Activated CD8-positive, alpha-beta memory T cell treated with anti-CD3 and anti-CD28 coated beads, Interleukin-2, amount 50 U/mL, for 1 hour (primary cell): ENCODE results near the gene MYH2.
"Not testable (repeated sequence)": the region's sequence is repeated elsewhere in the genome, so short reads cannot be mapped to it uniquely, and the experiment has no call there.

Source experiments
- DNase-seq: peaks from one replicate; pipeline ENCODE4 v3.0.0-alpha.2; 2020; ENCODE audit errors: extremely low read depth

The MYH2 gene

DNA sequence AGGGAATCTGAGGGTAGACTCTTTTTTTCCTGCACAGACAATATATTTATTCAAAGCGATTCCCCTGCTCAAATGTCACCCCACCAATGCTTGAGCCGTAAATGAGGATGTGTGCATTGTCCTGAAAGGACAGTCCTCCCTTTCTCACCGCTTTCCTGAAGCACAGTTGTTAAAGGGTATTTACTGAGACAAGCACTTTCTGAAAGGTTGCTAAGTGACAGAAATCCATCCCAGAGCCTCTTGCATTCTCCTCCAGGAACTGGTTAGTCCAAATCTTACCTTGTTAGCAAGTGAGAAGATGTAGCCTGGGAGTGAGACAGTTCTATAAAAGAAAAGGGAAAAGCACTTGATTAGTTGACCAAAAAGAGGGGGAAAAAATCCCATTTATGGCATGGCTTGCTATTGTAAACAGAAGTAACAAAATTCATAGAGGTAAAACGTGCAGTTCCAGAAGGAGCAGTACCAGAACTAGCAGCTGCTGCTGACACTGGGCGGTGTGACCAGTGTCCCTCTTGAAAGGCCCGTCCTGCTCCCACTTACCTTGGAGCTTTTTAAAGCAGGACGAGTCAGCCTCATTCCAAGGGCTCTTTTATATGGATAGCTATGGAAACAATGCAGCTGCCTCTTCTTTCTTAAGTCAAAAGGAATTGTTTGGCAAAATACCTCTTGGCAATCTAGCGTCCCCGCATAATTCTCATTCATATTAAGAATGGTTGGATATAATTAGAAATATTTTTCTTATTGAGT is at the start of gene MYH2:
MYH2 (minus strand) TSS at position 563 of the 747 bp plus-strand sequence. CDS start 1,738 bp downstream, outside the sequence.
- DNase-seq, result no peak

DNA sequence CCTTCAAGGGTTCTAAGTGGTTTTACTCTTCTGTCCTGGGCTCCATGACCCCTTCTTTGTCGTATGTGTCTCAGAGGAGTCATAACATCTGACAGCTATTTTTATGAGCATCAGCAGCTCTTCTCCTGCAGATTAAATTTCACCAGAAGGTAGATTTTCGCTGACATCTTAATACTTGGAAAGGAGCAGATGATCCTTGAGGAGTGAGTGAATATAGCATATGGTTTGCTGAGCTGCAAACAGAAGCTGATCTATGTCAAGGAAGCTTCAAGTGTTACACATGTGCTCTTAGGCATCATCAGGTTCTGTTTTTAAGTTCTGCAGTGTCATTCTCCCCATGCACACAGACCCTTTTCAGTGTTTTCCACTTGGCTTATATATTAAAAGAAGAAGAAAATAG is 49.2 kb upstream of the MYH2 start:
- no peak for DNase-seq

DNA sequence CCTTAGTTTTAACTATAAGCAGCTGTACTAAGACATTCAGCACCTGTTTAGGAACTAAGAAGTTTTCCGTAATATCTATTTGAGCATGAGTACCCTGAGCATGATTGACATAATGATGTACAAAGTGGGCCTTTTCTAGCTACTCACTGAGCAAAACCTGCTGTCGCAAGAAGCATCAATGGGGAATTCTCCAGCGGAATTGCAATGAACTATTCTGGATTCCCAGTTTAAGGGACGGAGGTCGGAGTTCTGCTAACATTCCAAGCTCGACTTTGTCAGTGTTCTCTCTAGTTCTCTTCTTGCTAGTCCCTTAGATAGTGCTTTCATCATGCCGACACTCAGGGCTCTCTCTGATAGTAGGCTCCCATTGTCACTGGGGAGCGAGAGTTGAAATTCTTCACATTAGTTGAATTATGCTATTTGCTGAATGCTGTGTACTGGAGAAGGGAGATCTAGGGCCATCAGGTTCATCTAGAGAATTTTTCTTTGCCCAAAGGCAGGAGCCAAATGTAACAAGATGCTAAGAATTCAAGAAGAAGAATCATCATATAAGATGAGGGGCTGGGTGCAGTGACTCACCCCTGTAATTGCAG is 40.2 kb upstream of the MYH2 start:
- DNase-seq, result no peak

DNA sequence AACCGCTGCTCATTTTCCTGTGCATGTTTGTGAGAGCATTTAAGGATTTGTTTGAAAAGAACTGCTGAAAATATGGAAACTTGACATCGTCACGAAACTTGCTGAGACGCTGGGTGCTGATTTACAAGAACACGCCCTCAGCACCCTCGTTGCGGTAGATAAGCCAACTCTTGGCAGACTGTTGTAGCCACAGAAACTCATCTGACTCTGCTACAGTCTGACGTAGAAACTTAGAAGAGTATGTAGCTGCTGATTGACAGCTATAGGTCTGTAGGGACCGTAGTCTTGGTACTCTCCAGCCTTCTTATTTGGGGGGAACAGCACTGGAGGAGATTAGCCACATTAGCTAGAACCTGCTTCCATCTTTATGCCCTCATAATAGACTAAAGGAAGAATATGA is 36.1 kb upstream of the MYH2 start:
- no peak for DNase-seq

DNA sequence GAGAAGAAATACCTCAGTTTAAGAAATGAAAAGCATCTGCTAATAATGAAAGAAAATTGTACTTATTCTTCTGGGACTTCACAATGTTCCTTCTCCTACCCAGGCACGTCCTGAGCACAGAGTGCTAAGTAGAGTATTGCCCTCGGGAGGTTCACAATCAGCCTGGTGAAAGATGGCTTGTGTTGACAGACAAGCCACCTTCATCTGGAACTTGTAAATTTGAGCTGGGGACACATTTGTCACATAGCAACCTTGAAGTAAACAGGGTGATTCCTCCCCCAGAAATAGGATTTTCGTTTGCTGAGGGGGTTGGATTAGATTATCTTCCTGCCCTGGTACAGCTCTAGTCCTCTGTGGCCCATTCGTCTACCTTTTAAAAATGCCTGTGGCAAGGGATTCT is 34.4 kb upstream of the MYH2 start:
- no peak for DNase-seq

DNA sequence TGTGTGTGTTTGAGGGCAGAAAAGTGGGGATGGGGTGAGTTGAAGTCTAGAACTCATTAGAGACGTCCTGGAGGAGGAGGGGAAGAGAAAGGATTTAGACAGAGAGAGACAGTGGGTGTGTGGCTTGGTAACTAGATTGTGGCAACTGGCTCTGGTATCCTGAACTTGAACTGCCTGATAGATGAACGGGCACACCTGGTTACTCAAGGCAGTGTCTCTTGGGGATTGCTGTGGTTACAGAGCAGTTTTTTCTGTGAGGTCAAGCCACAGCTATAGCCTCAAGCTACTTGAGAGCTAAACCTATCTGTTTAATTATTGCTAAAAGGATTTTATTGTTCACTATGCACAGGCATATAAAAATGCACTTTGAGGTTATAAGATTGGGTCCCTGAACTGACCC is 29.8 kb upstream of the MYH2 start:
- no peak for DNase-seq

DNA sequence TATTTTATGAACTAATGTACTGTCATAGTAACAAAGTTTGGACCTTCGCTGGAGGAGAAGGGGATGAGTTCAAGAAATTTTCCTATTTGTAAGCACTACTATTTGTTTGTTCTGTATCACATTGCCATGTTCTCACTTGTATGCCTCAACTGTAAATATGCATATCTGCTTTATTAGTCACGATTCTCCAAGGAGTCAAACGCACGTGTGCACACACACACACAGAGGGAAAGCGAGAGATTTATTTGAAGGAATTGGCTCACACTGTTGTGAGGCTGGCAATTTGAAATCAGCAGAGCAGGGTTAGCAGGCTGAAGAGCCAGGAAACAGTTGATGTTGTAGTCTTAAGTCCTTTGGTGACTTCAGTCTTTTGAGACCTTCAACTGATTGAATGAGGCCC is 24.9 kb upstream of the MYH2 start:
- DNase-seq, result no peak

DNA sequence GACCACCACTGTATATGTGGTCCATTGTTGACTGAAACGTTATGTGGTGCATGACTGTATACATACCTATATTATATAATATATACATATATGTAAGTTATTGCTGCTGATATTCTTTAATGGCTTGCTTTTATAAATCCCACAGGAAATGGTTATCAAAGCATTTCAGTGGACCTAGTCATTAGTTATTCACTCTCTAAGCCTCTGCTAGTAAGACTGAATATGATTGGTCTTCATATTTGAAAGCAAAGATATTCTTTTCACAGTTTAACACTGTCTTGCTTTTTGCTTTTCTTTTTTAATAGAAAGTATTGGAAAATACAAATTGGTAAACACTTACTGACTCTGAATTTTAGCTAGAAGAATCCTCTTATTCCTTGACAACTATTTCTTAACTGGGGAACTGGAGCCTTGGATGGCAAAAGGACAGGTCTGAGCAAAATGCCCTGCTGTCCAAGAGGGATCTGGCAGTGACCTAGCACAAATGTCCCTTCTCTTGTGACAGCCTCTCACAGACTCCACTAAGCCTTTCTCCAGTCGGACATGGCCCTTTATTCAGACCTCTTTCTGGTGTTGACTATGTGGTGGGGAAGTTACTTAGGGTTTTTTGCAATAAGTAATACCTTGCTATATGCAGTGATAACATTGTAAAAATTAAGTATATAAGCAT is 14.7 kb upstream of the MYH2 start:
- no peak for DNase-seq

DNA sequence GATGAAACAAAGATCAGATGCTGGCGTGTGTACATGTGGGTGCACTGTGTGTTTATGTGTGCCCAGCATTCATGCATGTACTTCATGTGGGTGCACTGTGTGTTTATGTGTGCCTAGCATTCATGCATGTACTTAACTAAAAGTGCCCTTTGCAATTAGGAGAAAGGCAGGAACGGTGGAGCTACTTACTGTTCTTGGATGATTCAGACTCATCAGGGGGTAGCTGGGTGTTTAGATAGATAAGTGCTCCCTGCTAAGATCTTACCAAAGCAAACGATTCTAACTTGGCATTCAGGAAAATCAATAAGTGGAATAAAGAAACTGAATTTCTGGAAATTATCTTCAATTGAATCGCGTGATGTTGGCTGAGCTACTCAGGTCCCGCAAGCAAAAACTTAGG is 8.6 kb upstream of the MYH2 start:
- DNase-seq, result no peak

DNA sequence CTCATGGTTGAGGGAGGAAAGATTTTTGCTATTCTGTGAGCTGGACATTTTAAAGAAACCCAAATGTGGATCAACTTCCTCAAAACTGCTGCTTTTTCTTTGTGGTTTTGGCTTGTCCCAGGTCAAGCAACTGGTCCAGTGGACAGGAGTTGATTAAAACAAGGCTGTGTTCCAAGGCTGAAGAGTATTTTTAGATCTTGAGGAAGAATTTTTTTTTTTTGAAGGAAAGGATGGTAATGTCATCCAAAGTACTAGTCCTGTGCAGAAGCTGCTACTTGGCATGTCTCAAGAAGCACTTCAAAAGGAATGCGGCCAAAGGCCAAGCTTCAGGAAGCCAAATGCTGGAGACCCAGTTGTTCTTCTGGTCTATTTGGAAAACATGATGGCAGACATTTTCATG is 8.0 kb upstream of the MYH2 start:
- DNase-seq, result no peak

DNA sequence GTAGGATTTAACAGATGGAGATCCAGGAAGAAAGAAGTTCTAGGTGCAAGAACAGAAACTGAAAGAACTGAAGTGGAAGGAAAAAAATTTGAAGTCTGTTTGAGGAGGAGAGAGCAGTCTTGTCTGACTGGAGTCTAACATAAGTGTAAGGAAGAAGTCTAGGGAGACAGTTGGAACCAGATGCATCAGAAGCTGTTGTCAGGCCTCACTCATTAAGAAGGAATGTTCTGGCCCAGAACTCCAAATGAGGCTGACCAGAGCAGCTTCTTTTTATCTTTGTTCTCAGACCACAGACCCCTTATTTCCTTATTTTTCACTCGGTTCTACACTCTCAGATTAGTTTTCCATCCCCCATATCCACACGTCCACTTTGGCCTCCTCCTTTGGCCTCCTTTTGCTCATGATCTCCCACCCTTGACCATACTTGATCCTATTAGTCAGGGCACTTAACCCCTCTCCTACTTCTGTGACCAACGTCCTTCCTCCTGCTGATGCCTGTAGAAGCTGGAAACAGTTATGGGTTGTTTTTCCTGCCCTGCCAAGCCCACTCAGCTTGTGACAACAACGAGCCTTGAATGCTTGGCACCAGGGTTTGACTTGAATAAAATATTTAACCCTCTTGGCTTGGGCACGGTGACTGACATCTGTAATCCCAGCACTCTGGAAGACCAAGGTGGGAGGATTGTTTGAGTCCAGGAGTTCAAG is 7.0 kb upstream of the MYH2 start:
- DNase-seq, result no peak

DNA sequence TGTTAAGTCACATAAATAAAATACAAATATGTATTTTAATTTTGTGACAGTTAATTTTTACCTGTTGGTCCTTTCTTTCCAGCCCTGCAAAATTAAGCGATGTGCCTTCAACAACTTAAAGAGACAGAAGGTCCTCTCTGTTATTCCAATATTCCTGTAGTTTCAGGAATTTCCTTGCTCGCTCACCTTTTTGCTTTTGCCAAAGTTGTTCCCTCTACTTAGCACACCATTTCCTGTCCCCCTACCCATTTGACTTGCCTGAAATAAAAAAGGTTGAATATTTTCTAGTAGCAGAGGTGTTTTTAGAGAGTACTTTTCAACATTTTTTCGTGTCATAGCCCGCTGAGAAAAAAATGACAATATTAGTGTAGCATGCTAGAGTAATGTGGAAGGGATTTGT is 556 bp upstream of the MYH2 start:
- DNase-seq, result no peak

DNA sequence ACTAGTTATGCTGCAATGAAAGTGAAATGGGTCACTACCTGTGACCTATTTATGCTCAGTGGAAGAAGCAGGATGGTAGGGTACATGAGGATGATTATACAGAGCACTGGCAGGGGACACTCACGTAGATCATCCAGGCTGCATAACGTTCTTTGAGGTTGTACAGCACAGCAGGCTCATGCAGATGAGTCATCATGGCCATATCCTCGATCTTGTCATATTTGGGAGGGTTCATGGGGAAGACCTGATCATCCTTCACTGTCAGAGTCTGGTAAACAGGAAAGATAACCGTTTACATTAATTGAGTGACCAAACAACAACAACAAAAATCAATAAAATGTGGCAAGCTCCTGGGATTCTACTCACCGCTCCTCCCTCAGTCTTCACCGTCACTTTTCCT is 2.1 kb downstream of the MYH2 start:
- no peak for DNase-seq

DNA sequence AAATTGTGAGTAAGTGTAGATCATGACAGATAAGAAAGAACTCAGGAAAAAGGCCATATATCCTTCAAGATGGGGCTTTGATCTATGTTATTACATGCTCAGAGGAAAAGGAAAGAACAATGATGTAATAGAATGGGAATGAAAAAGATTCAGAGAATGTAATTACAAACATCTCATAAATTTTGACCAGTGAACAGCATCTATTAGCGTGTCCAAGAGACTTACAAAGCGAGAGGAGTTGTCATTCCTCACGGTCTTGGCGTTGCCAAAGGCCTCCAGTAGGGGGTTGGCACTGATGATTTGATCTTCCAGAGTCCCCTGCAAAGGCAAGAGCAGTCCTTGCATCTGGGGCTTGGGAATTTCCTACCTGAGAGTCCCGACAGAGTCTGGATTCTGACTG is 6.0 kb downstream of the MYH2 start:
- DNase-seq, result not testable (repeated sequence)

DNA sequence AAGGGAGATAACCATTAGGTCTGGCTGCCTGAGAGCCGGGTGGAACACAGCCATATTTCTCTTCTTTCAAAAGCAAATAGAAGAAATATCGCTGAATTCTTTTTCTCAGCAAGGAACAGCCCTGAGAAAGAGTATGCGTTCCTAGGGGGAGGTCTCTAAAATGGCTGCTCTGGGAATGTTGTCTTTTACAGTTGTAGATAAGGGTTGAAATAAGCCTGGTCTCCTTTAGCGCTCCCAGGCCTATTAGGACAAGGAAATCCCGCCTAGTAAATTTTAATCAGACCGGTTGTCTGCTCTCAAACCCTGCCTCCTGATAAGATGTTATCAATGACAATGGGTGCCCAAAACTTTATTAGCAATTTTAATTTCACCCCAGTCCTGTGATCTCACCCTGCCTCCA is 8.3 kb downstream of the MYH2 start:
- DNase-seq, result not testable (repeated sequence)

DNA sequence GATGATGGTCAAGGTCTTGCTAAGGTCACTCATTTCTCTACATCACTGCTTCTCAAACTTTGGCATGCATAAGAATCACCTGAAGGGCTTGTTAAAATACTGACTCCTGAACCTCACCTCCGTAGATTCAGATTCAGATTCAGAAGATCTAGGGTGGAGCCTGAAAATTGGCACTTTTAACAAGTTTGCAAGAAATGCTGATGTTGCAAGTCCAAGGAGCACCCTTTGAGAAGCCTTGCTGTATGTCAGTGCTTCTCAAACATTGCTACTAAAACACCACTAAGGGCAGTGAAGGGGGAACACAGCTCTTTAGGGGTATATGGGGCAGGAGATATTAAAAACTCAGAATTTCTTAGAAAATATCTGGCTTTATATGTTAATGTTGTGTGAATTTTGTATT is 17.4 kb downstream of the MYH2 start:
- no peak for DNase-seq

DNA sequence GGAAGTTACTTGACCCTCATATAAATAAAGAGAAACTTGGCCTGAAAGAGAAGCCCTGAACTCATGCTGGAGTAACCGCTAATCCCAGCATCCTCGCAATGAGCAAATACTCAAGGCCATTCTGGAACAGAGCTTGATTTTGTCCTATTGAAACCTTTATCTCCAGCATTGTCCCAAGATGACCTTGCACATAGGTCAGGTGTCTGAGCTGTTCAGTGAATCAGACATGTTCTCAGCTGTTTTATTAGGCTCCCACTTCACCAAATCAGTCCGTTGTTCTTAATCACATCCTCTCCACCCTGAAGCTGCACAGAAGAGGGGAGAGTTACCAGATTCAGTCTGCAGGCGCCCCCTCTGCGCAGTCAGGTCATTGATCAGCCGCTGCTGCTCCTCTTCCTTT is 22.0 kb downstream of the MYH2 start:
- no peak for DNase-seq

DNA sequence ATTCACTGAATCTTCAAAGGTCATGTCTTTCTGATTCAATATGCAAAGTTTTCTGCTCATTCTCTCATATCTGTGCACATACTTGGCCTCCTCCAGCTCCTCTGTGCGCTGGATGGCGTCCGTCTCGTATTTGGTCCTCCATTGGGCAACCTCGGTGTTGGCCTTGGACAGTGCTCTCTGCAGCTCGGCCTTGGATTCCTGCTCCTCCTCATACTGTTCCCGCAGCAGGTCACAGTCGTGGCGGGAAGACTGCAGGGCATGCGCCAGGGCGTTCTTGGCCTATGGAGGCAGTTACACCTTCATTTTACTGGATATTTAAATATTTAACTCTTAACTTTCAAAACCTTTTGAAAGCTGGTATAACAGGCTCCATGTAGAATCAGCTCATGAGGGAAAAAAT is 22.9 kb downstream of the MYH2 start:
- DNase-seq, result no peak

DNA sequence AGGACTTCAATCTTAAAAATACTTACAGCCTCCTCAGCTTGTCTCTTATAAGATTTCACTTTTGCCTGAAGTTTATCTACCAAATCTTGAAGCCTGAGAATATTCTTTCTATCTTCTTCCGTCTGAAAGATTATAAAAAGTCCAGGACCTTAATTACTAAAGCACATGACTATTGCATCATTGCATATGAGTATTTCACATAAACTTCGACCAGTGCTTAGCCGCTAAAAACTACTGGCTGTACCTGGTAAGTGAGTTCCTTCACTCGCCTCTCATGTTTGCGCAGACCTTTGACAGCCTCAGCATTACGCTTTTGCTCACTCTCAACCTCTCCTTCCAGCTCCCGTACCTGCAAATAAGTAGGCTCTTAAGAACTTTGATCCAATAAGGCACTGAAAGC is 26.4 kb downstream of the MYH2 start:
- no peak for DNase-seq

DNA sequence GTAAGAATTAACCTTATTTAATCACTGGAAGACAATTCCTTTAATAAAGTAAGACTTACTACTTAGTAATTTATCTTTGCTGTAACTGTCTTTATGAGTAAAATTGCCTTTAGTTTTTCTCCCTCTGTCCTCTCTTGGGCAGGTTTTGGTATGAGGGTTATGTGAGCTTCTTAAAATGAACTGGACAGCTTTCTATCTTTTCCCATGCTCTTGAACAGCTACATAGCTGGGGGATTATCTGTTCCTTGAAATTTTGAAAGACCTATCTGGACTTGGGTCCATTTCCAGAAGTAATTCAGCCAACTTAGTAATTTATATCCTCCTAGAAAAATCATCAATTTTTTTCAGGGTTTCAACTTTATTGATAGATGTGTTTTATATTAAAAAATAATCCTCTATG is 27.5 kb downstream of the MYH2 start:
- no peak for DNase-seq

DNA sequence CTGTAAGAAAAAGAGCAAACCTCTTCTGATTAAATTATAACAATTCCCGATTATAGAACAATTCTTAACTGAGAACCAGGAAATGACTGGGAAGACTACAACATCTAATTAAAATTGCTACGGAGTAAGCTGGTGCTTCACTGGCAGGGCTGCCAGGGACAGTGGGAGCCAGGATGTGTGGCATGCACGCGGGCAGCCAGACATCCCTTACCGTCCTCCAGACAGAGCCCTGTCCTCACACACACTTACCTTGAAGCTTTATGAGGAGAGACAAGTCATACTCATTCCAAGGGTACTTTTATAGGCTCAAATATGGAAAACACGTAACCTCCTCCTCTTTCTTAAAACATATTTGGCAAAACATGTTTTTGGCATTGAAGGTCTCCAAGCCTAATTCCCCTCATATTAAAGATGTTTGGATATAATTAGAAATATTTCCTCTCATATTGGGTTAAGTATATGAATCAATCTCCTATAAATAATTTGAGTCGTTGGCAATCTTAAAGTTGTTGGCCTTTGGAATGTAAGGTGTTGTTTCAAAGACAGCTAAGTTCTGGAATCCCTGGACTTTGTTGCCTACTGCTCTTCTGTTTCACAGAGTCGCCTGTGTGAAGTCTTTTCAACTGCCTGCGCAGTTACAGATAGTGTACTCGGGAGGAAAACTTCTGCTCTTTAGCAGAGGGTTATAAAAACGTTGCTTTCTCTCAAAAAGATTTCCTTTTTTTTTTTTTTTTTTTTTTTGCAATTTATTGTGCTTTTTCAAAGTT is 31.0 kb downstream of the MYH2 start, which contains the start of gene MYH1:
MYH1 (minus strand) TSS at position 272 of the 767 bp plus-strand sequence. CDS start 1,900 bp downstream, outside the sequence.
- no peak for DNase-seq

DNA sequence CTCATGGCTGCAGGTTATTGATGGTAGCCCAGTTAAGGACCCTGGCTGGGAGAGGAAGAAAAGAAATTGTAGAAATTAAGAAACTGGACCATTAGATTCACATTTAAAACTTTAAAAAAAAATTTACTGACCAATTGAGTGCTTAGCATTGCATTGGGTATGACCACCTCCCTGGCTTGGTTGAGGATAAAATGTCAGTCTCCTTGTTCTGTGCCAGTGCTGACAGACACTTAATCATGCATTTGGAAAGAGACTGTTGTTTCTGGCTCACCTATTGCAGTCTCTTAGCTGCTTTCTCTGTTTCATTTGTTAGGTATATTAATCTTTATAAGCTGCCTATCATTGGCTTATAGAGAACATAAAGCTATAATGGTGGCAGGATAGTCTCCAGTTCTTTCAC is 32.8 kb downstream of the MYH2 start:
- DNase-seq, result no peak
